Head of caudate nucleus (tissue), 42 donors: ENCODE measurements around the gene AATF.
"Not testable (repeated sequence)": the region's sequence is repeated elsewhere in the genome, so short reads cannot be mapped to it uniquely, and the experiment has no call there.

Source experiments
- DNase-seq, 42 donors: peaks; one replicate each; pipeline versions ENCODE4 v3.0.0 to v3.0.0-alpha.2; 2020 to 2021; ENCODE audit warnings: mixed read lengths in 7 of 42
- intact Hi-C: fragments of 100-400 bp; cut with DNase I; formaldehyde crosslinking; loops from one replicate; pipeline ENCODE4 v1.15.0; 2022

AATF gene

GRCh38 chr17:37060928-37061327 is 112.2 kb downstream of the AATF start:
- intact Hi-C loops = no loop called here

GRCh38 chr17:37062021-37062420 is 113.3 kb downstream of the AATF start:
- intact Hi-C loops = no loop called here
- DNase-seq = no peak

More at GRCh38 chr17:37060928-37061327, 112.2 kb downstream of the AATF start:
- DNase-seq = no peak

- no peak for DNase-seq
- intact Hi-C loops = no loop called here
These were observed 115.5 kb downstream of the AATF start for GRCh38 chr17:37064206-37064605.

GRCh38 chr17:37064956-37065355 is 116.2 kb downstream of the AATF start:
- intact Hi-C loops = no loop called here
- no peak for DNase-seq

GRCh38 chr17:37065486-37066321 is 117.0 kb downstream of the AATF start:
- no peak for DNase-seq
- intact Hi-C loops = no loop called here

GRCh38 chr17:37066322-37067255 is 117.8 kb downstream of the AATF start:
- intact Hi-C loops = no loop called here

GRCh38 chr17:37067555-37068111 is 118.9 kb downstream of the AATF start:
- intact Hi-C loops = no loop called here
- DNase-seq = peak in 1 of 42 donors; percentile 48

More at GRCh38 chr17:37066322-37067255, 117.8 kb downstream of the AATF start:
- no peak for DNase-seq

GRCh38 chr17:37068266-37068665 is 119.5 kb downstream of the AATF start:
- peak in 3 of 42 donors; percentile 24 to 47 (median 42) for DNase-seq
- intact Hi-C loops = no loop called here

- DNase-seq = no peak
- intact Hi-C loops = no loop called here
These were observed 120.3 kb downstream of the AATF start for GRCh38 chr17:37069087-37069486.

- DNase-seq, intact Hi-C loops: not testable (repeated sequence)
These were observed 124.7 kb downstream of the AATF start for GRCh38 chr17:37073464-37073863.

GRCh38 chr17:37079065-37079708 is 130.4 kb downstream of the AATF start:
- intact Hi-C loops = no loop called here
- no peak for DNase-seq

- DNase-seq = no peak
- intact Hi-C loops = no loop called here
These were observed 131.0 kb downstream of the AATF start for GRCh38 chr17:37079735-37080134.

GRCh38 chr17:37081287-37081686 is 132.5 kb downstream of the AATF start:
- intact Hi-C loops = no loop called here
- DNase-seq = no peak

GRCh38 chr17:37082311-37082860 is 133.6 kb downstream of the AATF start:
- intact Hi-C loops = no loop called here
- DNase-seq = no peak

GRCh38 chr17:37082985-37083384 is 134.2 kb downstream of the AATF start:
- intact Hi-C loops = no loop called here
- no peak for DNase-seq

GRCh38 chr17:37083456-37083855 is 134.7 kb downstream of the AATF start:
- no peak for DNase-seq
- intact Hi-C loops = no loop called here

- intact Hi-C loops = no loop called here
- DNase-seq = no peak
These were observed 135.6 kb downstream of the AATF start for GRCh38 chr17:37084372-37084771.

- intact Hi-C loops = no loop called here
- no peak for DNase-seq
These were observed 137.6 kb downstream of the AATF start for GRCh38 chr17:37086334-37086733.

- intact Hi-C loops = no loop called here
- no peak for DNase-seq
These were observed 138.2 kb downstream of the AATF start for GRCh38 chr17:37086948-37087347.
